Skin epidermis (tissue), 12 donors: Measurements from ENCODE around the gene BAG1.

Experiments used
- H3K27ac ChIP-seq, 21 experiments: fragments of 200-600 bp; sonication (generic) in 11 of 21; one replicate each; pipeline ENCODE4 v1.5.0; 2020; ENCODE audit warnings: mild to moderate bottlenecking in 3 of 21, inconsistent platforms in 2 of 21, moderate library complexity in 2 of 21
- H3K4me3 ChIP-seq, 7 experiments: fragments of 200-600 bp; sonication (generic) in 2 of 7; one replicate each; pipeline ENCODE4 v1.5.0; 2020; ENCODE audit warnings: inconsistent platforms in 2 of 7, mild to moderate bottlenecking in 2 of 7, moderate library complexity in 1 of 7

BAG1 gene

DNA sequence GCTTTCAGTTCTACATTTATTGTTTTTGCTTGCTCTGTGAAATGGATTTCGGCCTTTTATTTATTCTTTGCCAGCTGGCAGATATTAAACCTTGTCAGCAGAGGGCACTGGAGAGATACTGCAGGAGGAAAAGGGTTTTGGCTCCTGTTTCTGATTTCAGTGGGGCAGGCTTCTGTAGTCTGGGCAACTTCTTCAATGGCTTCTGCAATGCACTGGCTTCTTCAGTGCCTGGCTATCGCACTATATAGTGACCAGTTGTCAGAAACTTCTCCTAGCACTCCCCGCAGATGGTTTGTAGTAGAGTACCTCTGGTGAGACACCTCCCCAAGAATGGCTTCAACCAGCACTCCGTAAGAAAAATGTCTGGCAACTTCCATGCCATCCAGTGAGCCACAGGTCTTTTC, 22.6 kb upstream of the BAG1 start:
- H3K27ac ChIP-seq: peak overlapping the region in 7 of 21 experiments; percentile 22 to 100 (median 39)

DNA sequence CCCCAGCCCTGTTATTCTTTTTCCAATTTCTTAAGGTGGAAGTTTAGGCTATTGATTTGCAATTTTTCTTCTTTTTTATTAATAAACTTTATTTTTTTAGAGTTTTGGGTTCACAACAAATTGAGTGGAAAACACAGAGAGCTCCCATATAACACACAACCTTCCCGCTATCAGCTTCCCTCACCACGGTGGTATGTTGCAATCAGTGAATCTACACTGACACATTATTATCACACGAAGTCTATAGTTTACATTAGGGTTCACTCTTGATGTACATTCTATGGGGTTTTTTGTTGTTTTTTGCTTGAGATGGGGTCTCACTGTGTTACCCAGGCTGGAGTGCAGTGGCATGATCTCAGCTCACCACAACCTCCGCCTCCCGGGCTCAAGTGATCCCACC, 21.0 kb upstream of the BAG1 start:
- no peak overlapping the region for H3K4me3 ChIP-seq
- no peak overlapping the region for H3K27ac ChIP-seq

More for the DNA sequence above, 22.6 kb upstream of the BAG1 start:
- no peak overlapping the region for H3K4me3 ChIP-seq

DNA sequence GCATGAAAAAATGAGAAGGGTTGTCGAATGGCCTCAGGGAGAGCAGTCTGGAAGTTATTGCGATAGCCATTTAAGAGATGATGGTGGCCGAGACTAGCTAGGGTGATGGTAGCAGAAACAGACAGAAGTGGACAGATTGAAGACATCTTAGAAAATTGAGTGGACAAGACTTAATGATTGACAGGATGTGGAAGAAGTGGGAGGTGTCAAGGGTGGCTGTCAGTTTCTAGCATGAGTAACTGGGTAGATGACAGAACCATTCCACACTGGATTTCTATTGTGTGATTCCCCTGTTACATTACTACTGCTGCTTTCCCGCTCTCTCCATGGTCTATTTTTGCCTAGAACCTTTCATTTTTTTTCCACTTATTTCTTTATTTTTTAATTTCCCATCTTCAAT, 13.0 kb upstream of the BAG1 start:
- Histone ChIP-seq H3K27ac (no peak overlapping the region), H3K4me3 (no peak overlapping the region)

DNA sequence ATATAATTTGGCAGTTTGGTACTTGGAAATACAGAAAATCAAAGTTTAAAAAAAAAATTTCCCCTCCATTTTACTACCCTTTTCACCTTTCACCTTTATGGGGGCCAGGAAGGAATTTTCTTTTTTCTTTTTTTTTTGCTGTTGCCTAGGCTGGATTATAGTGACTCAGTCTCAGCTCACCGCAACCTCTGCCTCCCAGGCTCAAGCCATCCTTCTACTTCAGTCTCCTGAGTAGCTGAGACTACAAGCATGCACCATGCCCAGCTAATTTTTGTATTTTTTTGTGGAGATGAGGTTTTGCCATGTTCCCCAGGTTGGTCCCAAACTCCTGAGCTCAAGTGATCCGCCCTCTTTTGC, 9.4 kb upstream of the BAG1 start:
- no peak overlapping the region for H3K4me3 ChIP-seq
- H3K27ac ChIP-seq: no peak overlapping the region

- Histone ChIP-seq H3K27ac (no peak overlapping the region), H3K4me3 (no peak overlapping the region)
These were observed 8.9 kb upstream of the BAG1 start for GRCh38 chr9:33273266-33273971.

DNA sequence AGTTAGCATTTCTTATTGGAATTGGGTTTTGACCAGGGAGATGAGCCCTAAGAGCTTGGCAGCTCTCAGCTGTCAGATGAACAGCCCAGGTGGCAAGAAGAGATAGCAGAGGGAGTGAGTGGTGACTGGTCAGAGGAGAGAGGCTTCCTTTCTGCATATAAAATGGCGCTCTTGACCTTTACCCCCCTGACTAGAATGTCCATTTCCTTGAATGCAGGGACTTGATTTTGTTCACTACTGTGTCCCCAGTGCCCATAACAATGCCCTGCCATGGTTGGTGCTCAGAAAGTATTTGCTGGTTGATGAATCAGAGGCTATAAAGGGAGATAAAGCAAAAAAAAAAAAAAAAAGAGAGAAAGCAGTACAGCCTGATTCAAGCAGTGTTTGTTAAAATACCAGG, 7.6 kb upstream of the BAG1 start:
- Histone ChIP-seq H3K4me3 (no peak overlapping the region), H3K27ac (no peak overlapping the region)

DNA sequence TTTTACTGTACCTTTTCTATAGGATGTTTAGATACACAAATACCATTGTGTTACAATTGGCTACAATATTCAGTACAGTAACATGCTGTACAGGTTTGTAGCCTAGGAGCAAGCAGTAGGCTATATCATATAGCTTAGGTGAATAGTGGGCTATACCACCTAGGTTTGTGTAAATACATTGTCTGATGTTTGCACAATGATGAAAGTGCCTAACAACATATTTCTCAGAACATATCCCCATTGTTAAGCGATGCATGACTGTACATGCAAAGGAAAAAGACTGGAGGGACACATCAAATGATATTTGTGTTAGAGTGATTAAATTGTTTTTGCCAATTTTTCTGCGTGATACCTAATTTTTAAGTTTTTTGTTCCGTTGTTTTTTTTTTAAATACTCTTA, 5.6 kb upstream of the BAG1 start:
- no peak overlapping the region for H3K4me3 ChIP-seq
- no peak overlapping the region for H3K27ac ChIP-seq

DNA sequence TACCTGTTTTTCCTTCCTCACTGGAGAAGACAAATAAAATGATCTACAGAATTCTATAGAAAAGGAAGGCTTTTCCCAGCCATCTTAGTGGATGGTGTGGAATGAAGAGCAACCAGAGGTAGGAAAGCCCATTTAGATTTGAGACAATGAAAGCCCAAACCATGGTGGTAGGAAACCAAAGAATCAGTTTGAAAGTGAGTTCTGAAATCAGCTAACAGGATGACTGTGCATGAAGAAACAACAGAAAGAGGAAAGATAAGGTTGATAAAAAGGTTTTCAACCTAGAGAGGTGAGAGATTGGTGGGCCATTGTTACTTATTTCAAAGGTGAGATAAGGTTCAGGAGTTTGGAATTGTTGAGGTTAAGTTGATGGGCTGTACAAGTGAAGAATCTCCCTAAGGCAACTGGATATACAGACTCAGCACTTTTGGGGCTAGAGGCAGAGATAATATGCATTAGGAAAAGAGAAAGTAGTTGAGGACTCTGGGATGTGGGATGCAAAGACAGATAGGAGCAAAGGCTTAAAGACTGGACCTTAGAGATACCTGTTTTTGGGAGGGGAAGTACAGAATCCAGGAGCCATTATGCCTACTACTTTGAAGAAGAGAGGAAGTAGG, 2.8 kb upstream of the BAG1 start:
- no peak overlapping the region for H3K27ac ChIP-seq
- H3K4me3 ChIP-seq: no peak overlapping the region

DNA sequence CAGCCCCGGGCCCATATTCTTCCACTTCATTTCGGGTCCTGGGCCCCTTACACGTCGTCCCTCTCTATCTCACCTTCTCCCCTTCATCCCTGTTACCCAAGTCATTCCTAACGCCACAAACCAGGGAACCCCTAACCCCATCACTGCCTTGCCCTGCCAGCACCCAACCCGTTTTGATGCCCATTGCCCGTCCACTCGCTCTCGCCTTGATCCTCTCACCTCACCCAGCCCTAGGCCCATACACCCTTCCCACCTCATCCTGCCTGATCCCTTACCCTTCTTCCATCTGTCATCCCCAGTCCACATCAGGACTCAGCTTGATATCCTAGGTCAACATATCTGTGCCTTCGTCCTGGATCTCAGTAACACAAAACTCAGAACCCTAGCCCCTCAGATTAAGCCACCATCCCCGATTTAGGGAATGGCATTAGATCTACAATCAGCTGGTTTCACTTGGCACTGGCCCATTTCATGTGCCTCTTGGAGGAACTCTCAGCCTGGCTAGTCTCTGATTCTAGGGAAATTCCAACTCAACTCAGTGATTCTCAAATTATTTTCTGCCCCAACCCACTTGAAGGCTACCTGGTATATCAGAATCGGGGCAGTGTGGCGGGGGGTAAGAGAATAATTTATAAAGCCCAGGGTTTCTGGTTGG, 830 bp upstream of the BAG1 start:
- H3K4me3 ChIP-seq: peak overlapping the region; percentile 53 to 97 (median 83)
- peak overlapping the region; percentile 23 to 98 (median 95) for H3K27ac ChIP-seq

DNA sequence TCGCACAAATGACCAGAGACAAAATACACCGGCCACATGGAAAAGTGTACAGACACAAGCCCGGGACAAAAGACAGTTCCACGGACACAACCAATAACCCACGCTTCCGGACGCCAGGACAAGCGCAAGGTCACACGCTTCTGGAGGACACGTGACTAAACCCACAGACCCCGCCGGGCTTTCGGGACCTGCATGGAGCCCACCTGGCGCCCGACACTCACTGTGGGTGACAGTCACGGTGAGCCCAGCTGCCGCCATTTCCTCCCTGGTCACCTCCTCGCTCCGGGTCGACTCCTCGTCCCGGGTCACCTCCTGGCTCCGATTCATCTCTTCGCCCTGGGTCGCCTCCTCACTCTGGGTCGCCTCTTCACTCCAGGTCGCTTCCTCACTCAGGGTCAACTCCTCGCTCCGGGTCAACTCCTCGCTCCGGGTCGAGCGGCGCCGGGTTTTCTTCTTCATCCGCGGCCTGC, 470 bp downstream of the BAG1 start:
- H3K4me3 ChIP-seq: peak overlapping the region; percentile 53 to 97 (median 83)
- peak overlapping the region; percentile 67 to 98 (median 95) for H3K27ac ChIP-seq

DNA sequence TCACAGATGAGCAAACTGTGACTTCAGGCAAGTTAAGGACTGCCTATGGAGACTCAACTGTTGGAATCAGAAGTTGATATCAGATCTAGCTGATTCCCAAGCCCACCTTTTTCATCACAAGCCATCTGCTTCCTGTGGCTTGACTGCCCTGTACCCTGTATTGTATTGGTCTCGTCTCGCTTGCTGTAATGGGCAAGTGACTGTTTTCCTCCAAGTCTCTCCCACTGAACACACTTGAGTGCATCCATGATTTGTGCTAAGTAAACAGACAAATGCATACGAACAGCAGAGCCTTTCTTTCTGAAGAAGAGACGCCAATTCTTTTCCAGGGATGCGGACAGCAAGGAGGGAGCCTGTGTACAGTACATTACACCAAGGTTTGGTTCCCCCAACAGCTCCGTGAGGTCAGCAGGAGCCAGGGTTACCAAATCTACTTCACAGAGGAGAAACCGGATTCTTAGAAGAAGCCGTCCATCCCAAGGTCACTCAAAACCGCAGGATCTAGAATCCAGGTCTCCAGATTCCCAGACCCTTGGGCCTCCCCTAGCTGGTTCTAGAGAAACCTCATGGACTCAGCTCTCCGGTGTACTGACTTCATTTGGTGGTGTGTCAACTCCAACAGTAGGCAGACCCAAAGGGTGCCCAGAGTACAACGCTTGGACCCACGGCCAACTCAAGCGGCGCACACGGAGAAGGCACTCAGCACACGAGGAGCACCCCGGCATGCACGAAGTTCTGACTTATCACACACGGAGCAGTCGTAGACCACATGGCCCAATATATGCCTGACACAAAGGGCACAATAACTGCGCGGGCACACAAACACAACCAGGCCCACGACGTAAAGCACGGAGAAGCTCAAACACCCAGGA, 1.1 kb downstream of the BAG1 start:
- Histone ChIP-seq H3K27ac (peak overlapping the region; percentile 67 to 98 (median 95)), H3K4me3 (peak overlapping the region; percentile 53 to 97 (median 83))

DNA sequence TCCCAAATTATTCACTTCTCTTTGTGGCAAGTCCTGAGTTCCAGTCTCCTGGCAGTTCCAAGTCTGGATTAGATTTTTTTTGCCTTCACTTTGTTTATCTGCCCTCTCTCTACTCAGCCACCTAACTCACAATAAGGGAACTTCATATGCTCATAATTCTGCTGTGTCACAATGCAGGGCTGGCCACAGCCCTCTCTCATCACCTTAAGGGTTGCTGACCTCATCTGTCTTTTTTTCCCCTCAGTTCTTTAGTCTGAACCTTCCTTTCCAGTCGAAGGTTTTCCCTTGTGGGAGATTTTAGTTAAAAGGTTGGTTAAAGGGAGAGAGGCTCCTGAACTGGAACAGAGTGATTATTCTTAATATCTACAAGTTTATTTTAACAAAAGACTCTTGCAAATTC, 4.1 kb downstream of the BAG1 start:
- Histone ChIP-seq H3K27ac (no peak overlapping the region), H3K4me3 (no peak overlapping the region)

GRCh38 chr9:33257276-33257675, 7.2 kb downstream of the BAG1 start:
- Histone ChIP-seq H3K4me3 (no peak overlapping the region), H3K27ac (peak overlapping the region in 1 of 21 experiments; percentile 13)

DNA sequence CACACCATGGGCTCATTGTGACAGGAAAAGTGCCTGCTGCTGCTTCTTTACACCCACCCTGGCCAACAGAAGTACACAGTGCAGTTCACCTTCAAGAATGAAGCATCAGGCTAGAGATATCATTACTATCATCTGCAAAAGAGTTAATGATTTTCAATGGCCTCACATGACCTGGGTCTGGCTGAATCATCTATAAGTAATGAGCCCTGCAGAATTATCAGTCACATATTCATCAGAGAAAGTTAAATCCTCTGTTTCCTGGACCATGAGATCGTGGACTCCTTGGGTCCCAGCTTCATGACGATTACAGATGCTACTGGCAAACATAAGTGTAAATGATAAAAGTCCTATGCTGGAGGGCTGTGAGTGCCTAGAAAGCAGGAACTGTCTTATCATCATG, 8.3 kb downstream of the BAG1 start:
- peak overlapping the region in 2 of 21 experiments; percentile 54 to 57 for H3K27ac ChIP-seq
- no peak overlapping the region for H3K4me3 ChIP-seq

GRCh38 chr9:33255471-33255870, 9.0 kb downstream of the BAG1 start:
- Histone ChIP-seq H3K27ac (peak overlapping the region in 3 of 21 experiments; percentile 50 to 66 (median 54)), H3K4me3 (no peak overlapping the region)

GRCh38 chr9:33255014-33255413, 9.5 kb downstream of the BAG1 start:
- peak overlapping the region in 3 of 21 experiments; percentile 50 to 66 (median 54) for H3K27ac ChIP-seq

GRCh38 chr9:33254211-33254610, 10.3 kb downstream of the BAG1 start:
- peak overlapping the region in 4 of 21 experiments; percentile 26 to 66 (median 52) for H3K27ac ChIP-seq
- no peak overlapping the region for H3K4me3 ChIP-seq

More at GRCh38 chr9:33255014-33255413, 9.5 kb downstream of the BAG1 start:
- H3K4me3 ChIP-seq: no peak overlapping the region

DNA sequence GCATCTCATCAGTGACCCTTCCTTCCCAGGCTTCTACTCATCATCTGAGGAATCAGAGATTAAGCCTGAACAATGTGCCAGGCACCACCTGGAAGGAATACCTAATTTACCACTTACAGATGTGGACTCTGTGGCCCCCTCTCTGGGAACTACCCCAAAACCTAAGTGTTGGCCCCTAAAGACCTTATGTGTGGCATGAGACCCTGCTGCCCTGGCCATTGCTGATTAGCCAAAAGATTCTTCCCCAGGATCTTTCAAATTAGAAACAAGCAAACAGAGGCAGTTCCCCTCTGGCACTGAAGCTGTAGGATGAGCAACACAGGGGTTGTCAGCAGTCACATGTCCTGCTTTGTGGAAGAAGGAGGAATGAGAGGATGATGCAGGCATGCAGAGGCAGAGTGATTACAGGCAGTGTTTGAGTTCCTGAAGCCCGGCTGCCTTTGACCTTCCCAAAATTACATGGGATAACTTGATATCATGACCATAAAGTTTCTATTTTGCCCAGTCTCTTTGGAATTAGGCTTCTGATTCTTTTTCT, 14.0 kb downstream of the BAG1 start:
- Histone ChIP-seq H3K4me3 (no peak overlapping the region), H3K27ac (peak overlapping the region in 10 of 21 experiments; percentile 10 to 59 (median 42))

- Histone ChIP-seq H3K4me3 (no peak overlapping the region), H3K27ac (peak overlapping the region in 5 of 21 experiments; percentile 30 to 59 (median 46))
These were observed 14.5 kb downstream of the BAG1 start for GRCh38 chr9:33249983-33250382.
